Stimulated activated CD8-positive, alpha-beta memory T cell treated with anti-CD3 and anti-CD28 coated beads, Interleukin-4, amount 100 ng/mL, for 24 hours (primary cell): ENCODE data around the gene VTCN1.
"Not testable (repeated sequence)": the region's sequence is repeated elsewhere in the genome, so short reads cannot be mapped to it uniquely, and the experiment has no call there.

Source experiments
- DNase-seq: peaks from one replicate; pipeline ENCODE4 v3.0.0-alpha.2; 2020; ENCODE audit warnings: low read depth

Gene VTCN1

GRCh38 chr1:117210831-117211261 is at the start of gene VTCN1:
Gene VTCN1 (minus strand): TSS chr1:117210927. CDS start chr1:117210855, 72 bp downstream.
- no peak for DNase-seq

GRCh38 chr1:117258791-117259190 is 48.1 kb upstream of the VTCN1 start:
- no peak for DNase-seq

- not testable (repeated sequence) for DNase-seq
These were observed 47.3 kb upstream of the VTCN1 start for GRCh38 chr1:117258075-117258474.

- no peak for DNase-seq
These were observed 46.6 kb upstream of the VTCN1 start for GRCh38 chr1:117257291-117257690.

- no peak for DNase-seq
These were observed 39.4 kb upstream of the VTCN1 start for GRCh38 chr1:117250061-117250606.

GRCh38 chr1:117244971-117245370 is 34.2 kb upstream of the VTCN1 start:
- no peak for DNase-seq

GRCh38 chr1:117244306-117244705 is 33.6 kb upstream of the VTCN1 start:
- no peak for DNase-seq

GRCh38 chr1:117241512-117241911 is 30.8 kb upstream of the VTCN1 start:
- no peak for DNase-seq

- no peak for DNase-seq
These were observed 29.8 kb upstream of the VTCN1 start for GRCh38 chr1:117240547-117240946.

GRCh38 chr1:117239467-117239866 is 28.7 kb upstream of the VTCN1 start:
- DNase-seq, result no peak

GRCh38 chr1:117237726-117238381 is 27.1 kb upstream of the VTCN1 start:
- DNase-seq, result no peak

- no peak for DNase-seq
These were observed 25.2 kb upstream of the VTCN1 start for GRCh38 chr1:117235863-117236465.

- no peak for DNase-seq
These were observed 21.8 kb upstream of the VTCN1 start for GRCh38 chr1:117232531-117232930.

- no peak for DNase-seq
These were observed 21.1 kb upstream of the VTCN1 start for GRCh38 chr1:117231748-117232373.

- DNase-seq, result no peak
These were observed 20.6 kb upstream of the VTCN1 start for GRCh38 chr1:117231312-117231711.

GRCh38 chr1:117229217-117229616 is 18.5 kb upstream of the VTCN1 start:
- no peak for DNase-seq

GRCh38 chr1:117225931-117226330 is 15.2 kb upstream of the VTCN1 start:
- DNase-seq, result no peak

- DNase-seq, result no peak
These were observed 6.0 kb upstream of the VTCN1 start for GRCh38 chr1:117216718-117217117.

GRCh38 chr1:117215733-117216462 is 5.2 kb upstream of the VTCN1 start:
- DNase-seq, result no peak

GRCh38 chr1:117215019-117215418 is 4.3 kb upstream of the VTCN1 start:
- no peak for DNase-seq

GRCh38 chr1:117213046-117213445 is 2.3 kb upstream of the VTCN1 start:
- no peak for DNase-seq

- DNase-seq, result no peak
These were observed 341 bp downstream of the VTCN1 start for GRCh38 chr1:117210386-117210785.
